HG03097 (cell line): Measurements from ENCODE around the gene CASD1.

Experiments used
- ATAC-seq: cut with Tn5 transposase; IDR thresholded peaks from one replicate; pipeline ENCODE4 v1.9.1; 2021; ENCODE audit not compliant: unreplicated experiment, low FRiP score

The CASD1 gene

DNA sequence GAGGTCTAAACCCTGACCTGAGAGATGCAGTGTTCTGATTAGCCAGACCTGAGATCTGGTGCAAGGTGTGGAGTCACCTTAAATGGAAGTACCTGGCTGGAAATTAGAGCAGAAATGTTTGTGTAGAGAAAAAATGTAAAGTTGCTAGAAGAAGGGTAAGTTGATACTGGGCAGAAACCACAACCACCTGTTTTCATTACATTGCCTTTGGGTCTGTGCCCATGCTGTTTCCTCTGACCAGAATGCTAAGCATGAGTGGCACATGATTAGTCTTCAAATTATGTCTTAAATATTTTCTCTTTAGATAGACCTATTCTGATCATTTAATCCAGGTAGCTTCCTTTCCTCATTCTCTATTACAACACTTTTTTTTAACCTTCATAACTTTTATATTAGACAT lies 69.0 kb downstream of the CASD1 start:
- ATAC-seq, result no peak

DNA sequence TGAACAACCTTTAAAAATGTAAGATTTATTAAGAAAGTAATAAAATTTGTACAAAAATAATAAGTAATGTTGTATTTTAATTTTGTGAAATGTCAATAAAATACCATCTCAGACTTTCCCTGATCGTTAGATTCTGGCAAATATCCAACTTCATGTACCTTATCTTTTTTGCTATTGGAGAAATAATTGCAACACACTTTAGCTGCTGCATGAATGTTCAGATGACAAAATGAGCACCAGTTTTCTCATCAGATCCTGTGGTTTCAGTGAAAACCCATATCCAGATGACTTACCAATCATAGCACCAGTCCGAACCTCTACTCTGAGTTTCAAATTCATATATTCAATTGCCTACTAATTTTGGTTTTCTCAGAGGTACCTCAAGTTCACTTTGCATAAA lies 69.9 kb downstream of the CASD1 start:
- no peak for ATAC-seq

DNA sequence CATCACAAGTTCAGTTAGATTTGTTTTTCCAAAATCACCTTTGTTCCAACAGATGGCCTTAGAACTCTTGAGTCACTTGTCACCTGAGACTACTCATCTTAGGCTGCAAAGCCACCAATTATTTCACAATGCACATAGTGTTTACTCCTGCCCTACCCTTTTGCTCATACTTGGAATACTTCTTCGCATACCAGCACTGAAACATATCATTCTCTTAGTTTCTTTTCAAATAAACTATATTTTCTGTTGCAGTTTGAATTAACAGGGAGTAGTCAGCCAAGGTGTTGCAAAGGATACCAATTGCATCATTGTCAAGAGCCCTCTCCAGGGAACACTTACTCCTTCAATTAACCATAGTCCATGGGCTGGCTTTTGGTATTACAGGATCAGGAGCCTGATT lies 71.0 kb downstream of the CASD1 start:
- no peak for ATAC-seq

DNA sequence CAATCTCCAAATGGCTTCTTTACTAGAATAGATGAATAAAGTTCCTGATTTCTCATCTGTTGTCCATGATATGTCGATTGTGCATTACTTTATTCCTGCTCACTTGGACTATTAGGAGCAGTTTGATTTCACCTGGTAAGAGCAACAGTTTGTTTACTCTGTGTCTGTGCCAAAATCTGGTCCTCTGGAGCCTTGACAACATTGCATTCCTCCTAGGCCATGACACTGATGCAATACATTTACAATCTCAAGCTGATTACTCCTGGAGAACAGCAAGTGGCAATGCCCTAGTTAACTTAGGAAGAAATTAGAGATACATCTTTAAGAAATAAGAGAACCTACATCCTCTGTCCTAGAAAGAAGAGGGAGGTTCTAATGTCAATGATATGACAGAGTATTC lies 74.5 kb downstream of the CASD1 start:
- ATAC-seq, result no peak

DNA sequence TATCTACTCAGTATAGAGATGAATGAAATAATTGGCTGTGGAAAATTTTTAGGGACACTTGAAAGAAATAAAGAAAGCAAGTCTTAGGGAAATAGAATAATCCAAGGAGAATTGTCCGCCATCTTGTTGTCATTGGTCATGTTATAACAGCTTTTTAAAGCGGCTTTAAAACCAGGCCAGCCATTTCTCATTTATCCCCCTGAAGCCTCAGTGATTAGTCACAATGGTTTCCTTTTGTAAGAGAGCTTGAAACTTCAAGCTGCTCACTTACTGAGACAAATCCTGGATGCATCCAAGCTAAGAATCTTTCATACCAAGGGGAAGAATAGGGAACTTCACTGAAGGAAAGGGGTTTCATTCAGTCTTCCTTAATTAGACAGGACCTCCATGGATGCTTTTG lies 78.5 kb downstream of the CASD1 start:
- no peak for ATAC-seq

DNA sequence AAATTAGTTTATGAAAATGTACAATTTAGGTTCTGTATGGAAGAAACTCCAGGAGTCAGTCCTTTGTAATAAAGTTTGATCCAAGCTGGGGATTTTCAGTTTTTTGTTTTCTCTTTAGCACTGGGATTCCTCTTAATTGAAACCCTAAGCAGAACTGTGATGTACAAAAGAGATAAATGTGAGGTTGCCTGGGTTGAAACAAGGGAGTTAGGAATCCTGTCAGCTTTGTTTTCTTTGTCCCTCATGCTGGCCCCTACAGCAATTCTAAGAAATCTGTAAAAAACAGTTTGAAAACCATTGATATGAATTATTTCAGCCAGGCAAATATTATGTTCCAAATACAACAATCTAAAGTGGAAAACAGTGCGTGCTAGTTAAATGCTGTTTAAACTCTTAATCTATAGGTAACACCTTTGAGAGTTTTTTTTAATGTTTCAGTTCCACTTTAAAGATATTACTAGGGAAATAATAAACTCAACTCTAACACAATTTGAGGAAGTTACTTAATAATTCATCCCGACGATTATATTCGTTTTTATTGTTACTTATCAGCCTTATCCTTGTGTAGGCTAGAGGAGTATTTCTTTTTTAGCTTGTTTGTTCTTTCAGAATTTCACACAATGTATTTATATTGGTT lies 81.0 kb downstream of the CASD1 start:
- ATAC-seq, result no peak

DNA sequence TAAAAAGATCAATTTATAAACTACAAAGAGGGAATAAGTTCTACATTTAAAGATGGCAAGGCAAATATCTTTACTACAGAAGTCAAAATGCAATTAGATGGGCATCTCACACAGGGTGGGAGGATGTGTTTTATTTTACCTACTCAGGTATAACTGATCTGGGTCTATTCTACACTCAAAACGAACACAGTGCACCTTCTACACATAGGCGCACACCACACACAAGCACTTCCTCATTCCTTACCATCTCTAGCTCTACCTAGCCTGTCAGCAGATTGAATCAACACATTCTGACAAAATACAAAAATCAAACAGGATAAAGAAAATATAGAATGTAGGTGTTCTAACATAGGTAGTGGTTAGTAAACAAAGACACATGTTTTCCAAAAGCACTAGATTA lies 81.6 kb downstream of the CASD1 start:
- no peak for ATAC-seq

DNA sequence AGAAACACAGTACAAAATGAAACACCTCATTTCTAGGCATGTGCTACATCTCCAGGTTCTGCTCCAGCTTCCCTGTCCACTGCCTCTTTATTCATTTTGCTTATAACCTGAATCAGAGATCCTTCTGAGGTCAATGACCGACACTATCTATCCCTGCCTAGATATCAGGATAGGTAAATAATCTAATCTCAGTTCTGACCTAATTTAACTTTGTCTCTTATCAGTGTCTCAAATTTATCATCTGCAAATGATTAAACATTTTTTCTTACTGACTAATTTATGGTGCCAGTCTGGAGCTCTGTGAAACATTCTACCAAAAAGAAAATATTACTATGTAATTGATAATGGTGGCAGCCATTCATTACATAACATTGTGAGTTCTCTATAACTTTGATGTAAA lies 85.3 kb downstream of the CASD1 start:
- no peak for ATAC-seq

DNA sequence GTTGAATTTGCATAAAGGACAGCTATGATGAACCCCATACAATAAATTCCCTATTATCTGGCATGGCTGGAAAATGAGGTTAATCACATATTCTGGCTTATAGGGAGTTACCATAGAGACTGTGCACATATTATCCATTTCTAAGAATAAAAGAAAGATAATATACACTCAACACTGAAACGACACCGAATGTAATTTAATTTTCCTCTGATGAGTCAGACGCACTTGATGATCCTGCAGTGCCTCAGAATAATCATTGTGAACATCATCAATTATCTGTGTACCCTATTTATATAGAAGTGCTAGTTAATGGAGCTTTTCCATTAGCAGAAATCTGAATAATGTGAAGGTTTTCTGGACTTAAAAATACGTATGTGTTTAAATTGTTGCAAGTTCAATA lies 86.1 kb downstream of the CASD1 start:
- ATAC-seq, result no peak

DNA sequence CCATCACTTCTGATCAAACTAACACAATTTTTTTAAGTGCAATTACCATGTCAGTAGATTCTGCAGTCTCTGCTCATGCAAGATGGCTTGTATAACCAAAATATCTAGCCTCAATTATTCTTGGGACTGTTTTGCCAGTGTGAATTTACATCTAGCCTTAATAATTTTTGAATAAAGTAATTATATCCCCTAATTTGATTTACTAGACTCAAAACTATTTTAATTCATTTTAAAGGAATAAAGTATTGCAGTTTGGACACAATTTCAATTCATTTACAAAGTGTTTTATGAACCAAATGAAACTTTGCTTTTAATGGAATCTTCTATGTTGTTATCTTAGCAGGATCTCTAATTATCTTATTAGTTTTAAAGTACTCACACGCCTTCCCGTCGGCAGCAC lies 90.7 kb downstream of the CASD1 start:
- ATAC-seq, result no peak

DNA sequence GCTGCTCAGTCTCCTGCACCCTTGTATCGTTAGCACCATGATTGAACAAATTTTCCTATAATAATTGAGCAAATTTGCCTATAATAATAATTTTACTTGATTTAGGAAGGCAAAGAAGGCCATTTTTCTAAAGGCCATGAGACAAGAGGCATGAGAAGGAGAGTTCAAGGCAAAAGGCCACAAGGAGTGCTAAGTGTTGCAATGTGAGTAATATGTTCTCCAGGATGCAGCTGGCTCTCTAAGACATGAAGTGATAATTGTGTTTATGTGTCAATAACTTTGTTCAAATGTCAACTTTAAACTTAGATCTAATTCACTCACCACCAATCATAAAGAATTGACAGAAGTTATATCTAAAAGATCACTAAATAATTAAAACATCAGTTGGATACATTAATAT lies 92.6 kb downstream of the CASD1 start:
- ATAC-seq, result no peak

DNA sequence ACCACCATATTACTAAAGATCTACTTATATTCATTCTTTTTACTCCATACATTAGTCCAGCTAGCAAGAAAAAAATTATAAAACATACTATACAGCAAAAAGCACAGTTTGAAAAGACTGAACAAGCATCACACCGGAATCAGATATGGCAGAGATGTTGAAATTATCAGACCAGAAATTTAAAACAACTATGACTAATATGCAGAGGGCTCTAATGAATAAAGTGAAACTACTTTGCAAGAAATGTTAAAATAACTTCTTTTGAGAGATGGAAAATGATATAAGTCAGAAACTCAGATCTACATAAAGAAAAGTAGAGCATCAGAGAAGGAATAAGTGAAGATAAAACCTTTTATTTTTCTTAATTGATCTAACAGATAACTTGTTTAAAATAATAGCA lies 95.4 kb downstream of the CASD1 start:
- no peak for ATAC-seq
